DMS53 (cell line): ENCODE data around the gene CPNE5.
"Not testable (repeated sequence)": the region's sequence is repeated elsewhere in the genome, so short reads cannot be mapped to it uniquely, and the experiment has no call there.

Experiments used
- DNase-seq: peaks from one replicate; lab custom pipeline; 2025; lab: John Stamatoyannopoulos, UW

CPNE5 gene

DNA sequence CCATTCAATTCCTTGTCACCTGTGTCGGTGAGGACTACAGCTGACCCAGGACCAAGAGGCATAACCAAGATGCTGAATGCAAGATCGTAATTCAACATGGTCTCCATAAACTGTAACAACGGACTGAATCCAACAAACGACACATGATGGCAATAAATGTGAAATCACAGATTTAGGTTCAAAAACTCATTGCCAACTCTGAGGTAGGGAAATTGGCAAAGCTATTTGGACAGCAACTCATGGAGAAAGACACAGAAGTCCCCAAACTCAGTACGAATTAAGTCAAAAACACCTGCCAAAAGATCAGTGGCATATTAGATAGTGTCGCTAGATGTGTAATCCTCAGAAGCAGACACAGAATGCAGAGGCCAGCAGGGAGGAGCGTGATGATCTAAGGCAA lies 25.0 kb downstream of the CPNE5 start:
- no peak for DNase-seq

DNA sequence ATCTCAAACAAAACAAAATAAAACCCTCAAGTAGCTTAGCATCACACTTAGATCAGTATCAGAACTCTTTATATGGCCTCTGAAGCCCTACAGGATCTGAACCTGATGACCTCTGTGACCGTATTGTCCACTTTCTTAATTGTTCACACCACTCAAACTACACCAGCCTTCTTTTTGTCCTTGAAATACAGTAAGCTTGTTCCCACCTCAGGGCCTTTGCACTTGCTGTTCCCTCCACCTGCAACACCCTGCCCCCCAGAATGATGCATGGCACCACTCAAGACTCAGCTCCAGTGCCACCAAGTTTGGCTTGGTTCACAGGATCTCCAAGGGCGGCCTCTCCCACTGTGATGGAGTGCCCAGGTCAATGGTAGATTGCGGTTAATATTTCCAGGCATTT lies 25.7 kb downstream of the CPNE5 start:
- DNase-seq, result no peak

DNA sequence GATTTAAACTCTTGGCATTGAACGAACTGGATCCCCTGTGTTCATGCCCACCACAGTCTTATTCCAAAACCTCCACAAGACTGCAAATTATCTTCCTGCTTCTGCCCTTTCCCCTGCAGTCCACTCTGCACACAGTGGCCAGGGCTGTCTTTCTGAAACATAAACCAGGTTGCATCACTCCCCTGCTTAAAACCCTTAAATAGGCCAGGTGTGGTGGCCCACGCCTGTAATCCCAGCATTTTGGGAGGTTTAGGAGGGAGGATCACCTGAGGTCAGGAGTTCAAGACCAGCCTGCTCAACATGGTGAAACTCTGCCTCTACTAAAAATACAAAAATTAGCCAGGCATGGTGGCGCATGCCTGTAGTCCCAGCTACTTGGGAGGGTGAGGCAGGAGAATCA lies 26.2 kb downstream of the CPNE5 start:
- DNase-seq, result not testable (repeated sequence)

DNA sequence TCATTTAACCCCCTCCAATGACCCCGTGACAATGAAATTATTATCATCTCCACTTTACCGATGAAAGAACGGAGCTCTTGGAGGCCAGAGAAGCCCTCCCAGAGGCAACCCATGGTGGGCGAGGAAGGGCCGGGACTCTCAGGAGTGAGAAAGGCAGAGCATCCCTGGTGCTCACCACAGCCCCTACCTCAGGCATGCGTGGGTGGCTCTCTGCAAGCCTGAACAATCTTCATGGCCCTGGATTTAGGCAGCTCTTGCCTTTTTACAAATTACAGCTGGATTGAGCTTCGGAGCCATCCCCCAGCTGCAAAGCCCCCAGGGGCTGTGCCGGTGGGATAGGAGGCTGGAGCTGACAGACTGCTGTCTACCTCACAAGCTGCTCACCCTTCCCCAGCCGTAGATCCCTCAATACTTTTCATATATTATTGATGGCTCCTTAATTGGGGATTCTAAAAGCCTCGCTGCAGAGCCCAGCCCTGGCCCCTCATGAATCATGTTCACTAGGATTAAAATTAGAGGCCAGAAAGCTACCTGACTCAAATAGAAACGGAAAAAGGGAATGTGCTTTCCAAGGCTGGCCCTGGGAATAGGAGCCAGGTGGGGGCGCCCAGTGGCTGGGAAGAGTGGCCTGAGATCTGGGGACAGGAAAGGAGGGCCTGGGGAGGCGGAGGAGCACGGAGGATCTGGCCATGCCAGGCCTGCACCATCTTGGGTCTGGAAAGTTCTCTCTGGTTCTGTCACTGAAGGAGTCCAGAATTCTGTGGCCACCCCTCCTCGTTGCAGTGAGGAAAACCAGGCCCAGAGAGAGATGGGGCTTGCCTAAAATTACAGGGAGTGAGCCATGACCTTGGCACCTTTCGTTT lies 29.1 kb downstream of the CPNE5 start:
- DNase-seq, result no peak

DNA sequence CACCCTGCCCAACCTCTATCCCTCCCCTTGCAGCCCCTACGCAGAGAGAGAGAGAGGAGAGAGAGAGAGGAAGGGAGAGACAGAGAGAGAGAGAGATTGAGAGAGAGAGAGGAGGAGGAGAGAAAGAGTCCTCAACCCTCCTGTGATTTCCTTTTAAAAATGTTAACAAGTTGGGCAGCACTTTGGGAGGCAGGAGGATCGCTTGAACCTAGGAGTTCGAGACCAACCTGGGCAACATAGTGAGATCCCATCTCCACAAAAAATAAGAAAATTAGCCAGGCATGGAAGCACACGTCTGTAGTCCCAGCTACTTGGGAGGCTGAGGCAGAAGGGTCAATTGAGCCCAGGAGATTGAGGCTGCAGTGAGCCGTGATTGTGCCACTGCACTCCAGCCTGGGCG lies 30.1 kb downstream of the CPNE5 start:
- DNase-seq, result no peak

DNA sequence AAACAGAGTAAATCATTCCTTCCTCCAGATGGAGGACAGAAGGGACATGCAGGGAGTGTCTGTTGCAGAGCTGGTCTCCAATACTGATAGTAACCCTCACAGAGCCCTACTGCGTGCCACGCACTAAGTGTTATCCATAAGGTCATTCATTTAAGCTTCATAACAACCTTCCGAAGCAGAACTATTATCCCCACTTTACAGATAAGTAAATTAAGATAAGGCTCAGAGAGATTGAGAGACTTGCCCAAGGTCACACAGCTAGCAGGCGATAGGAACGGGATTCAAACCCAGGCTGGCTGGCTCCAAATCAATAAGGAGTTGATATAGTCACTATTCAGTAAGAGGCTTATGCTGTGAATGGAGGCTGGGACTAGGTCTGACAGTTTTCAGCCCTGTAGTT lies 30.6 kb downstream of the CPNE5 start:
- DNase-seq, result no peak

DNA sequence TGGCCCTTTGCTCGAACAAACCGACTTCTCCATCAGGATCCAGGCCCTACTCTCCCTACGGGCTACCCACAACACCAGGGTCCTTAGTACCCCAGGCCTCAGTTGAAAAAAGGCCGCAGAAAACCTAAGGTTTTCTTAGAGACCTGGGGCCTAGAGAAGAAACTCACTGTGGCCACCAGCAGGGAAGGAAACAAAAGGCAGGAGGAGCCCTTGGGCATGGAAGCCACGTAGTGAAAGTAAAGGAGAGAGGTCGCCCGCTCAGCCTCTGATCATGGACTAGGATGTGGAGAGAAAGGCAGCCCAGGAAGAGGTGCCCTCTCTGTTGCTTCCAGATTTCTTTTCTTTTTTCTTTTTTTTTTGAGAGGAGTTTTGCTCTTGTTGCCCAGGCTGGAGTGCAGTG lies 31.5 kb downstream of the CPNE5 start:
- no peak for DNase-seq

DNA sequence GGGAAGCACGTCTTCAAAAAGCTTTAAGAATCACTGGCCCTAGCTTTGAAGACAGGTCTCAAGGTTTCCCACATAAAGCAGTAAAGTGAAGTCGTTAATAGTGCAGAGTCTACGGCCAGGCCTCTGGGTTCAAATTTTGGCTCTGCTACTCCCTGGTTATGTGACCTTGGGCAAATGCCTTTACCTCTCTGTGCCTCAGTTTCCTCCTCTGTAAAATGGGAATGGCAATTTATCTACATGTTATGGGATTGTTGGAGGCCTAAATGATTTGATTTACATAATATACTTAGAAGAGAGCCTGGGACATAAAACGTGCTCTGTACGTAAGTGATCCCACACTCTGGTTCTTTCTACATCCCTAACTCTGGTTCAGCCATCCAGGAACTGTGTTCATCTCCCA lies 32.1 kb downstream of the CPNE5 start:
- DNase-seq, result no peak

DNA sequence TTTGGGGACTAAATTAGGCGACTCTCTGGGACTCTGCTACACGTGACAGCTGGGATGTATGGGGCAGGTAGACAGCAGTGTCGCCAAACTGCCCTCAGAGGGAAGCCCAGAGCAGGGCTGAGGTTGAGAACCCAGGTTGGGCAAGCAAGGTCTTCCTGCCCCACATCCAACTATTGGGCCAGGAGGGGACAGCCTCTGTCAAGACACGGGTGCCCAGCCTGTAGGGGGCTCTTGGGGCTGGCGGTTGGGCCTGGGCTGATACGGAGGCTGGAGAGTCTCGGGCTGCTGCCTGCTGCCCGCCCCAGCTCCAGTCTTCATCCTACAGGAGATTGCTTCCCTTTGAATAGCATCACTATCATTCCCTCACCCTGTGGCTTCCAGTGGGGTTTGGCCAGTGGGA lies 33.3 kb downstream of the CPNE5 start:
- no peak for DNase-seq

DNA sequence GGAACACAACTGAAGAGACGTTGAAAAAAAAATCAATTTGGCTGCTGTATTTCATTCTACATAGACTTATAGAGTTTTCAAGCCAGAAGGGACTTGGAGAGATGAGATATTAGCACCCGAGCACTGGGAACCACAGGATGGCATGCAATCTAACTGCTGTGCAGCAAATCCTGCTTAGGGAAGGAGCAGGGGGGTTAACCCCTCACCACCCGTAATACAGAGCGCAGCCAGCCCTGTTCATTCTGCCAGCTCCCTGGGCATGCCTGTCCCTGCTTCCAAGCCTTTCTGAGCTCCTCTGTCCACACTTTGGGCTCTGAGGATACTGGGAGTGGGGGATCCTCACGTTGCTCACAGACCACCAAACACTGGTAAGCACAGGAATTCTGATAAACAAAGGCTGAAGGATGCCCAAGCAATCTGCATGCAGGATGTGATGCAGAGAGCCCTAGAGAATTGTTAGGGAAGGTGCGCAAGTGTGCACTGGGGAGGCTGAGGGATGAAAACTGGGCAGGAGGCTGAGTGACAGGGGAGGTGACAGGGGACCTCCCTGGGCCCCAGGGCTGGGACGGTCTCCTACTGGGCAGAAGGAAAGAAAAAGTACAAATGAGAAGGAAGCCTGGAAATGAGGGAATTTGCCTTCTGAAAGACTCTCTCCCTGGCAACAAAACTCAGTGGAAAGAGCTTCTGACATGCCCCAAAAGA lies 34.0 kb downstream of the CPNE5 start:
- DNase-seq, result no peak

DNA sequence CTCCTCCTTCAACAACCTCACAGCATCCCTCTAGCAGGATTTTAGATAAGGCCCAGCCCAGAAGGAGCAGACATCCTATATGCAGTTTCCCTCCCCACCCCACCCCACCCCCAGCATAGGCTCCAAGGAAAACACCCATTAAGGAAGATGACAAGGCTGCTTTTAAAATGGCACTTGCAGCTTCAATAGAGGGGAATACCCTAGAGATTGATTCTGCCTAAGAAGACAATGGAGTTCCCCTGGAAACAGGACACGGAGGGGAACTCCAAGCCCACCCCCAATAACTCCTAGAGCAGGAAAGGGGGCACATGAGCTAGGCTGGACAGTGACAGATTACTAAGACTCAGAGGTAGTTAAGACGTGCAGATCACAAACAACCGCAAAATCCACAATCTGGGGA lies 34.7 kb downstream of the CPNE5 start:
- no peak for DNase-seq

DNA sequence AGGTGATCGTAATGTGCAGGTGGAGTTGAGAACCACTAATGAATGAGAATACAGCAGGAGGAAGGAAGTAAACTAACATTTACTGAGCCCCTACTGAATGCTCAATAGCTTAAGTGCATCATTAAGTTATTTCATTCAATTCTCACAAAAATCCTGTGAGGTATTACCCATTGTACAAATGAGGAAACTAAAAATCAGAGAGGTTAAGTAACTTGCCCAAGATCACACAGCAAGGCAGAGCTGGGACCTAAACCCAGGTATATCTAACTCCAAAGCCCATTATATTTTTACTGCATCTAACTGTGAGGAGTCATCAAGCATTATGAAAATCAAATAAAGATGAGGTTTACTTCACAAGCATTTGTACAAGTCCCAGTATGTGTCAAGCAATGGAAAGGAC lies 35.3 kb downstream of the CPNE5 start:
- DNase-seq, result no peak

DNA sequence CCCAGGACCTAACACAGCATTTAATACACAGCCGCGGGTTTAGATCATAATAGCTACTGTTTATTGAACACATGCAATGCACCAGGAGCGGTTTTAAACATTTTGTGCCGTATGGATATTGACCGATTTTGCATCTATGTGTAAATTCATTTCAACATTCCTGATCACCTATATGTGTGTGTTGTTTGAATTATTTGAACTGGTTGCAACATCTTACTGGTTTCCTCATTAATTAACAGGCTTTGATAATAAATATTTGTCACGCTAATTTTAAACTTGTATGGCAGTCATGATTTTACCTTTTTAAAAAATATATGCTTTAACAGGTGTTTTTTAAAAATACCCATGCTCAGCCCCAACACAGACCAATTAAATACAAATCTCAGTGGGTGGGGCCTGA lies 35.8 kb downstream of the CPNE5 start:
- DNase-seq, result no peak

DNA sequence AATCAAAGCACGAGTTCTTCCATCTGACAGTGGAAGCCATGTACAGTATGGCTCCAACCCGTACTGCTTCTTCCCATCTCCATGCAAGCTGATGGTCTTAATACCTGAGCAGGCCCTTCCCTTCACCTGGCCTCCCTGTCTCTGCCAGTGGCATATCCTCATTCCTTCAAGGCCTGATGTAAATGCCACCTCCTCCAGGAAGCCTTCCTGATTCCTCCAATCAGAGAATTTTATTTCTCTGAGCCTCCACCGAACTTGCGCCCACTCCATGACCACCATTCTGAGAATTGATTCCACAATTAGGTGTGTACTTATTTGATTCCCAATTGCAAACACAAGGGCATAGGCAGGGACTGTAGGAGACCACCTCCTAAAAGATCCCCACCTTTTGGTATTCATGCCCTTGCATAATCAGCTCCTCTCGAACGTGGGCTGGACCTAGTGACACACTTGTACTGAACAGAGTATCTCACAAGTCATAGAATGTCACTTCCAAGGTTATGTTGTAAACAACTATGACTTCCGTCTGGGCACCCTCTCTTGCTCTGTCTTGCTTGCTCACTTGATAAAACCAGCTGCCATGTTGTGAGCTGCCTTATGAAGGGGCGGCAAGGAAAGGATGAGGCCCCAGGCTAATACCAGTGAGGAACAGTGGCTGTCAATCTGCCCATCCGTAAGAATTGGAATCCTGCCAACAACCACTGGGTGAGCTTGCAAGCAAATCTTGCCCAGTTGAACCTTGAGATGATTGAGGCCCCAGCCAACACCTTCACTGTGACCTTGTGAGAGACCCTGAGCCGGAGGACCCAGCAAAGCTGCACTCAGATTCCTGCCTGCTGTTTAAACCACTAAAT lies 38.8 kb downstream of the CPNE5 start:
- no peak for DNase-seq

DNA sequence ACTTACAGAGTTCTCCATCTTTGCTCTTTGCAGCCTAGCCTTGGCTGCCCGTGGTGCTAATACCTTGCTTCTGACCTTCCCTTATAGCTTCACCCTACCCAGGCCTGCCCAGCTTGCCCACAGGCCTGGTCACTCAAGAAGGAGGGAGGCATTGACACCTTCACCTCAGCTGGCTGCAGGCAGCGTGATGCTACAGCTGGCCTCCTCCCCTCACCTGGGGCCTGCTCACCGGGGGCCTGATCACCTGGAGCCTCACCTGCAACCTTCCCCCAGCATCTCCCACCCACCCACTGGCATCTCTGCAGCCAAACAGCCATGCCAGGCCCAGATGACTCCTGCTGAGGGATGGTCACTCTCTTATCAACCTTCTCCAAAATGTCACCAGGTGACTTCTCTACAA lies 40.4 kb downstream of the CPNE5 start:
- DNase-seq, result no peak

DNA sequence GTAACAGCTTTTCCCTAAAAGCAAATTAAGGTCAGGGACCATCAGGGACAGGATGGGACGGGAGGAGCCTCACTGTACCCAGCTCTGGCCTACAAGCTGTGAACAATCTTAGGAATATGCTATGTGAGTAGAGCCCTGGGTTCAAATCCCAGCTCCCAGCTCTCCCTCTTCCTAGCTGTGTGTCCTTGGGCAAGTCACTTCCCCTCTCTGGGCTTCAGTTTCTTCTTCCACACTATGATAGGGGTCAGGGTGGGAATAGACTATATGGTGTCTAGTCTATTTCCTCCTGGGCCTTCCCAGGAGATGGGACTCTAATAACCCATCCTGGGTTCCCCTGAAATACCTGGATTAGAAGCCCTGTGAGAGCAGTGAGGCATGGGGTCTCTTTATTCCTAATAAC lies 41.6 kb downstream of the CPNE5 start:
- DNase-seq, result no peak

DNA sequence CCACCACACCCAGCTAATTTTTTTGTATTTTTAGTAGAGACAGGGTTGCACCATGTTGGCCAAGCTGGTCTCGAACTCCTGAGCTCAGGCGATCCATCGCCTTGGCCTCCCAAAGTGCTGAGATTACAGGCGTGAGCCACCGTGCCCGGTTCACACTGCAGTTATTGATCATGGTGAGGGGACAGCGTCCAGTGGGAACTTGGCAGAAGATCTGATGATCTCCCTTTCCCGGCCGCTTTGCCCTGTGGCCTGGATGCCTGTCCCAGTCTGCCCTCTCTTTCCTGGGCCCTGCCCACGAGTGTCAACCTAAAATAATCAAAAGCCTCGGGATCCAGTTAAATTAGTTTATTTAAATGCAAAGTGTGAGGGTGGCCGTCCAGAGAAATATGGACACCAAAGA lies 42.2 kb downstream of the CPNE5 start:
- DNase-seq, result no peak

DNA sequence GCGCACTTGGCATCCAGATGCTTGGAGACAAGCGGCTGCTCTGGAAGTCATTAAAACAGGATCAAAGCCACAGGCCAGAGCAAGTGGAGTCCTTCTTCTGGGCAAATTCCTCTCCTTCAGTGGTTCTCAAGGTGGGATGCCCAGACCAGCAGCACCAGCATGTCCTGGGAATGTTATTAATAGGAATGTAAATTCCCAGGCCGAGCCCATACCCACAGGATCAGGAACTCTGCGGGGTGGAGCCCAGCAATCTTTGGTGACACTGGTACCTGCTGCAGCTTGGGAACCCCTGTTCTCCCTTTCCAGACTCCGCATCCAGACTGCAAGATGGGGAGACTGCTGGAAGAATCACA lies 44.6 kb downstream of the CPNE5 start:
- no peak for DNase-seq

DNA sequence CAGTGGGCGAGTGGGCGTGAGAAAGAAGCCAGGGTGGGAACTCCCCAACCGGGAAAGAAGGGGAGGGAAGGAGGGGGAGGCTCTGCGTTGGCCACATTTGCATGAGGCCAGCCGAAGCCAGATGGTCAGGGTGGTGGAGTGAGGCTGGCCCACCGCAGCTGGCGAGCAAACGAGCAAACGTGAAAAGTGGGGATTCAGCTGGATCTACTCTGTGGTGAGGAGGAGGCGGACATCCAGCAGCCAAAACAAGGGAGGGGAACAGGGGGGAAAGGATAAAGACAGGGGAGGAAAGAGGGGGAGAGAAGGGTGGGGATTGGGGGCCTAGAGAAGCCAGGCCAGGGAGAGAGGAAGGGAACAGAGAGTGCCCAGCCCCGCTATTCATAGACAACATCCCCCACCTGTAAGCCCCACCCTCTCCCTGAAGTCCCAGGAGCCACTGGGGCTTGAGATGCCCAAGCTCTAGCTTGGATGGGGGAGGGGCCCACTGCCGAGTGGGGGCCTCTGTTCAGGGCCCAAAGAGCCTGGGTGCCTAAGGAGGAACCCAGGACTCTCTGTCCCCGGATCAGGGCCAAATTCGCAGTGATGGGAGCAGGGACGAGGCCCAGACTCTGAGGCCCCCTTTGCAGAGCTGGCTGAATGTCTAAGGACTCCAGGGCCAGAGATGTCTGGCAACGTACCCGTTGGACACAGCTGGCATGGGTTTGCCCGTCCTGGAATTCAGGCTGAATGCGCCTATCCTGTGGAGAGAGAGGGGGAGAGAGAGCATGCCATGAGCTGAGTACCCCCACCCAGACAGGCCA lies 45.1 kb downstream of the CPNE5 start:
- no peak for DNase-seq

DNA sequence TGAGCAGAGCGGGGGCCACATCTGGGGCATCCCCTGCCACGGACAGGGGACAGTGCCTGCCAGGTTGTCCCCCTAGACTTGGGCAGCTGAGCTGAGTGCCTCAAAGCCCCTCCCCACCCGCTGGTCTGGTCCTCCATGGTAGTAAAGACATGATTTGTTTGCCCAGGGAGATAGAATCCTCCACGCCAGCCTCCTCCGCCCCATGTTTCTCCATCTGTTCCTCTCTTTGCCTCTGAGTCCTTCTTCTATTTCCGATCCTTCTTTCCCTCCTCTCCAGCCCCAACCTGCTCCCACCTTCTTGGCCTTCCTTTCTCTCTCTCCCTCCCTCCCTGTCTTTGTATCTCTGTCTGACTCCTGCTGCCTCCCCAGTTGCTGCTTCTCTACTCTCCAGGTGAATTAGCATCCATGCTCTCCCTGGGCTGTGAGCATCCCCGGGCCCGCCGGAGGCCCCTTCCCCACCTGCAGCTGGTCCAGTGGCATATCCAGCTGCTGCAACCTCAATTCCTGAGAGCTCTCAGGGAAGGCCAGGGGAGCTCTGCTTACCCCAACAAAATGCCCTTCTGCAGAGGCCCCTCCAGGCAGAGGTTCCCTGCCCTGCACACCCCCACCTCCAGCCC lies 45.8 kb downstream of the CPNE5 start:
- DNase-seq, result no peak

DNA sequence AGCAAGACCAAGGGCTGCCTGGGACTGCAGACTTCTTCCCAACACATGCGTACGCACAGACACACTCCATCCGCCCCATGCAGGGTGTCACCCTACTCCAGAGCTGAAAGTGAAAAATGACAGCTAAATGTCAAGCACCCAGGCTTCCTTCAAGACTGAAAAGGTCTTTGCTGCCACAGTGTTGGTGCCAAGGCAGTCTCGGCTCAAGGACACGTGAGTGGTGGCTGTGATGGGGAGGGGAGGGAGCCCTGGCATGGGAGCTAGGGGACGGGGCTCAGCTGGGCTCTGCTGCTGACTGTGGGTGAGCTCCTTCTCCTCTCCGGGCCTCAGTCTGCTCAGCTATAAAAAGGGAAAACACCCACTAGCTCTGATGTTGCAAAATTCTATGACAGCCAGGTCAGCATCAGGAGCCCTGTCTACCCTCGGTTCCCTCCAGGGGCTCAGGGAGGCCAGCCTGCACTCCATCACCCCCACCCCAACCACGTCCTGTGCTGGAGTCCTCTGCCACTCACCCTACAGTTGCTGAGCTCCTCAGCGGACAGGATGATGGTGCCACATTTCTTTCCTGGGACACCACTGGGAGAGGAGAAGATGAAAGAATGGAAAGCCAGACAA lies 47.6 kb downstream of the CPNE5 start:
- DNase-seq, result no peak
